DMS 273 treated with DMSO at 0.1 percent for 48 hours (cell line): ENCODE measurements around the gene TLX2.
"Not testable (repeated sequence)": the region's sequence is repeated elsewhere in the genome, so short reads cannot be mapped to it uniquely, and the experiment has no call there.

Experiments used
- DNase-seq: peaks from one replicate; lab custom pipeline; 2025; lab: John Stamatoyannopoulos, UW

The TLX2 gene

GRCh38 chr2:74514368-74515270, at the start of gene TLX2:
Gene TLX2 (plus strand): TSS chr2:74514450. CDS start chr2:74514807, 357 bp downstream.
- DNase-seq, result no peak

GRCh38 chr2:74470742-74471141, 43.5 kb upstream of the TLX2 start:
- not testable (repeated sequence) for DNase-seq

- no peak for DNase-seq
These were observed 42.8 kb upstream of the TLX2 start for GRCh38 chr2:74471332-74472065.

GRCh38 chr2:74472086-74472944, 41.9 kb upstream of the TLX2 start, which contains the start of gene MRPL53:
Gene MRPL53 (minus strand): TSS chr2:74472680. CDS start chr2:74472660, 20 bp downstream.
- DNase-seq, result peak; percentile 74

GRCh38 chr2:74472945-74473258, 41.3 kb upstream of the TLX2 start:
- no peak for DNase-seq

- DNase-seq, result no peak
These were observed 39.8 kb upstream of the TLX2 start for GRCh38 chr2:74474481-74474880.

- DNase-seq, result no peak
These were observed 39.4 kb upstream of the TLX2 start for GRCh38 chr2:74474899-74475298.

GRCh38 chr2:74481431-74481830, 32.8 kb upstream of the TLX2 start:
- DNase-seq, result no peak

- no peak for DNase-seq
These were observed 32.1 kb upstream of the TLX2 start for GRCh38 chr2:74481961-74482800.

- peak; percentile 94 for DNase-seq
These were observed 31.2 kb upstream of the TLX2 start, which contains the start of the genes CCDC142 and TTC31 for GRCh38 chr2:74482801-74483674. Gene CCDC142 (minus strand): TSS chr2:74482998. CDS start chr2:74482837, 161 bp downstream. Gene TTC31 (plus strand): TSS chr2:74483081. CDS start chr2:74483096, 15 bp downstream.

- DNase-seq, result not testable (repeated sequence)
These were observed 30.5 kb upstream of the TLX2 start for GRCh38 chr2:74483675-74484164.

- DNase-seq, result no peak
These were observed 28.1 kb upstream of the TLX2 start for GRCh38 chr2:74486141-74486540.

- DNase-seq, result no peak
These were observed 25.4 kb upstream of the TLX2 start for GRCh38 chr2:74488643-74489481.

- DNase-seq, result no peak
These were observed 24.3 kb upstream of the TLX2 start for GRCh38 chr2:74489906-74490305.

GRCh38 chr2:74491648-74492544, 22.4 kb upstream of the TLX2 start:
- DNase-seq, result no peak

- no peak for DNase-seq
These were observed 20.7 kb upstream of the TLX2 start for GRCh38 chr2:74493546-74493945.

GRCh38 chr2:74495440-74495839, 18.8 kb upstream of the TLX2 start:
- no peak for DNase-seq
